ENCODE data around the gene BAHCC1. TPM values are rescaled to one million over a fixed set of nuclear protein-coding genes. Genes with fewer than 3 reads are reported as not detected.
A peak's percentile ranks its signal among the peaks of the same experiment; 100 is the strongest.

Gene BAHCC1
- total and polyA plus RNA-seq, 2 of the 4 experiments (the other 2 are of a cell fraction), result 0.36 to 7.8 TPM

- TF ChIP-seq, protein P1, sequence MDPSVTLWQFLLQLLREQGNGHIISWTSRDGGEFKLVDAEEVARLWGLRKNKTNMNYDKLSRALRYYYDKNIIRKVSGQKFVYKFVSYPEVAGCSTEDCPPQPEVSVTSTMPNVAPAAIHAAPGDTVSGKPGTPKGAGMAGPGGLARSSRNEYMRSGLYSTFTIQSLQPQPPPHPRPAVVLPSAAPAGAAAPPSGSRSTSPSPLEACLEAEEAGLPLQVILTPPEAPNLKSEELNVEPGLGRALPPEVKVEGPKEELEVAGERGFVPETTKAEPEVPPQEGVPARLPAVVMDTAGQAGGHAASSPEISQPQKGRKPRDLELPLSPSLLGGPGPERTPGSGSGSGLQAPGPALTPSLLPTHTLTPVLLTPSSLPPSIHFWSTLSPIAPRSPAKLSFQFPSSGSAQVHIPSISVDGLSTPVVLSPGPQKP (IDR thresholded peaks at IDR 0.05; ENCODE audit: borderline replicate concordance, low read depth, low read length), result no peak
- TF ChIP-seq MAFK (IDR thresholded peaks at IDR 0.05; ENCODE audit: low read depth, low read length), result no peak
- TF ChIP-seq POLR2A (IDR thresholded peaks at IDR 0.05; ENCODE audit: low read depth, low read length), result no peak
- peak; percentile 47; the same call in 1 of the 2 replicates for TF ChIP-seq BHLHE40 (IDR thresholded peaks at IDR 0.05; ENCODE audit: low read depth, low read length)
Measured at GRCh38 chr17:81393684-81394376, 1.4 kb upstream of the BAHCC1 start (continued).
